Activated CD8-positive, alpha-beta memory T cell treated with anti-CD3 and anti-CD28 coated beads for 36 hours (primary cell): ENCODE results near the gene RASA1. TPM values are rescaled to one million over a fixed set of nuclear protein-coding genes. Genes with fewer than 3 reads are reported as not detected.

Experiments used
- CTCF ChIA-PET: fragments of 350-600 bp; sonication (Branson Sonifier 250); formaldehyde crosslinking; loops from one replicate; lab custom pipeline; 2021; ENCODE audit warnings: antibody characterized with exemption; lab: Charles Lee
- POLR2A ChIA-PET: fragments of 350-600 bp; sonication (Branson Sonifier 250); formaldehyde crosslinking; loops from one replicate; lab custom pipeline; 2021; ENCODE audit warnings: antibody characterized with exemption; lab: Charles Lee
- total RNA-seq, 2 experiments: library from RNA; stranded (reverse); gene quantifications; one replicate each; pipeline ENCODE4 v1.2.3, GENCODE V29; 2021

Gene RASA1
- total RNA-seq, 2 experiments from 2014 or later: 22.9 to 24.1 TPM

DNA sequence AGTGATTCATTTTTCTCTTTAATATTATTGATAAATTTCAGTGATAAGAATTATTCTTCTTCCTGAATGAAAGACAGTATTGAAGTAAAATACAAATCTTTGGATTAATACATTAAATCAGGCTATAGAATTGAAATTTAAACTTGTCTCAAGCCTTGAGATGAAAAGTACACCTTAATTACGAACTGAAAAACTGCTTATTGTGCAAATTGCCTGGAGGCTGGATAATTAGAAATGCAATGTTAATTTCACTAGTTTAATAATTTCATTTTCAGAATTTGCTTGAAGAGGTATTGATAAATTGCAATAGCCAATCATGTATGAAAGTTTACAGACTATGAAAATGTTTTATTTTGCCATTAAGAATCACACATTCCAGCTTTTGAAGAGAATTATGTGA lies 156.1 kb downstream of the RASA1 start:
- CTCF ChIA-PET: no interaction called here
- POLR2A ChIA-PET: no interaction called here

DNA sequence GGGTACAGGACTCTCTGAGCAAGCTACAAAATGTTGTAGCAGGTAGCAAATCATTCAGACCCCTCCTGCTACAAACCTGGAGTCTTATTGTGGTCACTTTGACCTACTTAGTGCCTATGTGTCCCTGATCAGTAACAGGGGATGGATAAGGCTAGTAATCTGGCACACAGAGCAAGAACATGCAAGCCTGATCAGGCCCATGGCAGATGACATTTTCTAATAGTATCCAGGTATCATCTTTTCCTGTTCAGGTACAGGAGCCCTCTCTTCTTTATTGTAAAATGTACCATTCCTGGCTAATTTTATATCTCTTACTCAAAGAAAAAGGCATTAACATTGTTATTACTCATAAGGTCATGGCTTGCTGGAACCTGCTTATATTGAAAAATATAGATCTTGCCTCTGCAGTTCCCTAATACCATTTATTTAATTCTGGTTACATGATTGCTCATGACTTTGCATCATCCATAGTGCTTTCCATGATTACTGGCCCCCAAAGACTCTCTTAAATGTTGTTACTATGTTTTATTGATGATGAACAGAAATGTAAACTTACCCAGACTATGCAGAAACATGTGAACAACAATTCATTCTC lies 163.3 kb downstream of the RASA1 start:
- POLR2A ChIA-PET: no interaction called here

DNA sequence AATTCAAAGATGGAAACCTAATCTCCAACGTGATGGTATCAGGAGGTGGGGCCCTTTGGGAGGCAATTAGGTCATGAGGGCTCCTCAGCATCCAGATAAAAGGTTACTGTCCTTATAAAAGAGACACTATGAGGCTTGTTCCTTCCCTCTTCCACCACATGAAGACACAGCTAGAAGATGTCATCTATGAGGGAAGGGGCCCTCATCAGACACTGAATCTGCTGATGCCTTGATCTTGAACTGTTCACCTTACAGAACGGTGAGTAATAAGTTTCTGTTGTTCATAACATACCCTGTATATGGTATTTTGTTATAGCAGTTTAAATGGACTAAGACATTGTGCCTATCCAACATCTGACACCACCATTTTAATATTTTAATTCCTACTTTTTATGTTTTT lies 164.8 kb downstream of the RASA1 start:
- ChIA-PET CTCF (no interaction called here), POLR2A (no interaction called here)

More for the DNA sequence above, 163.3 kb downstream of the RASA1 start:
- CTCF ChIA-PET: no interaction called here

DNA sequence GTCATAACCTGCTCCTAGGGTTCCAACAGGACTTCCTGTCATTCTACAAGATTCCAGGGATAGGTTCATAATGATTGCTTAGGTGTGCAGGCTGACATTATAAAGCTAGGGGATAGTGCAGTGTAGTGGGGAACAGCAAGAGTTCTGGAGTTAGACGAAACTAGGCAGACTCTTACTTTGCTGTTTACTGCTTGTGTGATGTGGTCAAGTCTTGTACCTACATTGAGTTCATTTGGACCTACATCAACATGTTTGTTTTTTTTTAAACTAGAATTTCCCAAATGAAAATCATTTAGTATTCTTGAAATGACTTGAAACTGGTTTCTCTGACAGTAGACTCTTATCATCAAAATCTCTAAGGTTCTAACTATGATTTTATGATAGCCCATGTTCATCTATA lies 166.3 kb downstream of the RASA1 start:
- CTCF ChIA-PET: no interaction called here
- POLR2A ChIA-PET: no interaction called here

DNA sequence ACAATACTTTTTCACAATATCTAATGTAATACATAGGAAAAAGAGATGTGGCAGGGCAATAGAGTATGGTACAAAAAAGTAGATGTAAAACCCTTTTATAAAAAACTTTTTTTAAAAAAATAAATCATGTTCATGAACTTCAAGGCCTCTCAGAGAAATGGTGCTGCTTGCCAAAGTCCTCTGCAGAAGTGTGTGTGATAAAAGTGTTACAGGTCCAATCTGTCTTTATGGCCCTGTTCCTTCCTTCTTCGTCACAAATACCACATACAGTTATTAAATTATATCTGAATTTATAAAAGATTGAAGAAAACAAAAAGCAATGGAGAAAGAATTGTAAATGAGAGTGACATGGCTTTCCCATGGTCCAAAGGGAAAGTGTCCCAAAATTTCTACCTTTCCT lies 166.8 kb downstream of the RASA1 start:
- ChIA-PET CTCF (no interaction called here), POLR2A (no interaction called here)

DNA sequence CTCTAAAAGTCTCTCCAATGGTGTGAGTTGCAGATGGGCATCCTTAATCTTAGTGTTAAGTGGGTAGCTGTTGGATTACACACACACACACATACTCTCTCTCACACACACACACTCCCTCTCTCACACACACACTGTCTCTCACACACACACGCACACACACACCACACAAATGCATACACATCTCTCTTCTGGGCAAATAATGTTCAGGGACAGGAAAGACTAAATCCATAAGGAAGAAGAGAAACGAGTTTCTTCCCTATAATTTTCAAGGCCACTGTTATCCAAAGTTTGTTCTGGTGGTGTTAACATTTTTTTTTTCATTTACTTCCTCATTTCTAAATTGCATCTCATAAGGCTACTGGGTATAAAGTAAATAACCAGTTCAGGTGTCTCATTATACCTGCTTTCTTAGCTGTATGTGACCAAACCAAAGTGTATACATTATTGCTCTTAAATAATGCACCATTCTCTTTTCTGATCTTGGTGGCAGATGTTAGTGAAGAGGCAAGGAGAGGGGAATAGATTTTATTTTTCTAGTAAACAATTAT lies 167.5 kb downstream of the RASA1 start:
- CTCF ChIA-PET: no interaction called here
- POLR2A ChIA-PET: no interaction called here

DNA sequence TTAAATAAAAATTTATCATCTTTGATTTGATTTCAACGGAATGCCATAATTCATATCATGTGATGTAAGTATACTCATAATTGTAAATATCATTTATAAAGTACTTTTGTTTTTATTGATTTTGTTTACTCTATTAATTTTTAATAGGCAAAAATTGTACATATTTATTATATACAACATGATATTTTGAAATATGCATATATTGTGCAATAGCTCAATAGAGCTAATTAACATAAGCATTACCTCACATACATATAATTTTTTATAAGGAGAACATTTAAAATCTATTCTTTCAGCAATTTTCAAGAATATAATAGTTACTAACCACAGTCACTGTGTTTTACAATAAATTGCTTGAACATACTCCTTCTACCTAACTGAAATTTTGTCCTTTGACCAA lies 170.0 kb downstream of the RASA1 start:
- ChIA-PET CTCF (no interaction called here), POLR2A (no interaction called here)

DNA sequence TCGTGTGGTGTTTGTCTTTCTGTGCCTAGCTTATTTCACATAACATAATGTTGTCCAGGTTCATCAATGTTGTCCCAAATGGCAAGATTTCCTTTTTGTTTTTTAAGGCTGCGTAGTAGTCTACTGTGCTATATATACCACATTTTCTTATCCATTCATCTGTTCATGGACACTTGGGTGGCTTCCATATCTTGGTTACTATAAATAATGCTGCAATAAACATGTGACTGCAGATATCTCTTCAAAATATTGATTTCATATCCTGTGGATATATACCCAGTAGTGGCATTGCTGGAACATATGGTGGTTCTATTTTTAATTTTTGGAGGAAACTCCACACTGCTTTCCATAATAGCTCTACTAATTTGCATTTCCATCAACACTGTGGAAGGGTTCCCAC lies 170.5 kb downstream of the RASA1 start:
- CTCF ChIA-PET: no interaction called here

More for the DNA sequence above, 170.5 kb downstream of the RASA1 start:
- POLR2A ChIA-PET: no interaction called here

Other genes starting within 250 kb of the RASA1 start
- 10 to 100 TPM; 56.8 to 67.0 TPM for gene CCNH, start 145.0 kb downstream of the RASA1 start, total RNA-seq